HepG2 (cell line): Measurements from ENCODE around the gene CTSA. TPM values are rescaled to one million over a fixed set of nuclear protein-coding genes. Genes with fewer than 3 reads are reported as not detected.

Source experiments
- HNRNPLL ChIP-seq: fragments of 200-400 bp; formaldehyde crosslinking; IDR thresholded peaks from 2 replicates; pipeline ENCODE4 v1.6.1; 2017; ENCODE audit warnings: mild to moderate bottlenecking, low read depth, low read length; ENCODE audit not compliant: poor library complexity, severe bottlenecking
- KDM4B ChIP-seq: sonication (generic); formaldehyde crosslinking; IDR thresholded peaks from 2 replicates; pipeline ENCODE4 v1.4.0; 2020; ENCODE audit warnings: missing genetic modification reagents
- MAFF ChIP-seq: IDR thresholded peaks from 2 replicates; pipeline ENCODE4 v1.6.1; 2011; ENCODE audit warnings: low read depth, low read length, improper control_type of control experiment
- PAX8 ChIP-seq: sonication (generic); formaldehyde crosslinking; IDR thresholded peaks from 2 replicates; pipeline ENCODE4 v1.8.0; 2022; ENCODE audit warnings: mild to moderate bottlenecking, missing genetic modification reagents, borderline replicate concordance
- SETDB1 ChIP-seq: sonication (generic); formaldehyde crosslinking; IDR thresholded peaks from 2 replicates; pipeline ENCODE4 v1.5.1; 2020; ENCODE audit warnings: missing genetic modification reagents, mild to moderate bottlenecking, borderline replicate concordance
- ZNF121 ChIP-seq: sonication (generic); formaldehyde crosslinking; IDR thresholded peaks from 2 replicates; pipeline ENCODE4 v1.5.0; 2020; ENCODE audit warnings: mild to moderate bottlenecking, missing genetic modification reagents
- ZNF253 ChIP-seq: sonication (generic); formaldehyde crosslinking; IDR thresholded peaks from 2 replicates; pipeline ENCODE4 v1.8.0; 2022; ENCODE audit warnings: mild to moderate bottlenecking, missing genetic modification reagents, borderline replicate concordance
- ZNF350 ChIP-seq: sonication (generic); formaldehyde crosslinking; IDR thresholded peaks from 2 replicates; pipeline ENCODE4 v1.4.0; 2020; ENCODE audit warnings: mild to moderate bottlenecking, low read depth, missing genetic modification reagents, borderline replicate concordance
- ZNF558 ChIP-seq: sonication (generic); formaldehyde crosslinking; IDR thresholded peaks from 2 replicates; pipeline ENCODE4 v1.9.0; 2022; ENCODE audit warnings: mild to moderate bottlenecking, missing genetic modification reagents, borderline replicate concordance
- ZNF572 ChIP-seq: sonication (generic); formaldehyde crosslinking; IDR thresholded peaks from 2 replicates; pipeline ENCODE4 v1.5.1; 2020; ENCODE audit warnings: mild to moderate bottlenecking, missing genetic modification reagents
- ZNF713 ChIP-seq: sonication (generic); formaldehyde crosslinking; IDR thresholded peaks from 2 replicates; pipeline ENCODE4 v1.4.0; 2020; ENCODE audit warnings: mild to moderate bottlenecking, missing genetic modification reagents
- polyA plus RNA-seq, 8 experiments: library from polyadenylated mRNA; depleted of rRNA in 3 of 8; stranded (reverse) in 7 of 8; unstranded in 1 of 8; fragments of >200 nt; fragmentation: Illumina TruSeq in 4 of 8; extraction: Trizol in 4 of 8; gene quantifications; 2 replicates each; pipeline versions ENCODE4 v1.2.1 to v1.2.3, GENCODE V29; 2011 to 2016; ENCODE audit warnings: low read depth in 4 of 8, missing spikeins in 1 of 8, mixed read lengths in 1 of 8; ENCODE audit not compliant: insufficient read depth in 1 of 8
- total RNA-seq, 5 experiments: library from RNA; depleted of rRNA; stranded (reverse); fragments of >200 nt; fragmentation: Illumina TruSeq; extraction: Trizol; gene quantifications; 2 replicates each; pipeline ENCODE4 v1.2.3, GENCODE V29; 2016; ENCODE audit warnings: low read depth in 1 of 5
- TF ChIP-seq, protein P1 (sequence below), 2 experiments: sonication (generic) in 1 of 2; formaldehyde crosslinking in 1 of 2; IDR thresholded peaks; 2 replicates each; pipeline versions ENCODE4 v1.4.0 to v1.6.1; 2016 to 2020; ENCODE audit warnings: borderline replicate concordance in 1 of 2, low read depth in 1 of 2, mild to moderate bottlenecking in 1 of 2, missing genetic modification reagents in 1 of 2
- TF ChIP-seq, protein P2 (sequence below): sonication (generic); formaldehyde crosslinking; IDR thresholded peaks from 2 replicates; pipeline ENCODE4 v1.8.1; 2023; ENCODE audit warnings: missing genetic modification reagents, mild to moderate bottlenecking, borderline replicate concordance
- TF ChIP-seq, protein P3 (sequence below): fragments of 450-650 bp; IDR thresholded peaks from 2 replicates; pipeline ENCODE4 v1.6.1; 2016
- TF ChIP-seq, protein P4 (sequence below): IDR thresholded peaks from 2 replicates; pipeline ENCODE4 v1.6.1; 2018; ENCODE audit warnings: missing genetic modification reagents
- TF ChIP-seq, protein P5 (sequence below): sonication (generic); formaldehyde crosslinking; IDR thresholded peaks from 2 replicates; pipeline ENCODE4 v1.4.0; 2020; ENCODE audit warnings: low read depth, mild to moderate bottlenecking, missing genetic modification reagents
- TF ChIP-seq, protein P6 (sequence below): sonication (generic); formaldehyde crosslinking; IDR thresholded peaks from 2 replicates; pipeline ENCODE4 v1.5.0; 2020; ENCODE audit warnings: missing genetic modification reagents

Gene CTSA
- total and polyA plus RNA-seq, 2 of the 13 experiments (the other 11 are each of a cell fraction or from before 2014, with no cell fraction given): 202 to 231 TPM

DNA sequence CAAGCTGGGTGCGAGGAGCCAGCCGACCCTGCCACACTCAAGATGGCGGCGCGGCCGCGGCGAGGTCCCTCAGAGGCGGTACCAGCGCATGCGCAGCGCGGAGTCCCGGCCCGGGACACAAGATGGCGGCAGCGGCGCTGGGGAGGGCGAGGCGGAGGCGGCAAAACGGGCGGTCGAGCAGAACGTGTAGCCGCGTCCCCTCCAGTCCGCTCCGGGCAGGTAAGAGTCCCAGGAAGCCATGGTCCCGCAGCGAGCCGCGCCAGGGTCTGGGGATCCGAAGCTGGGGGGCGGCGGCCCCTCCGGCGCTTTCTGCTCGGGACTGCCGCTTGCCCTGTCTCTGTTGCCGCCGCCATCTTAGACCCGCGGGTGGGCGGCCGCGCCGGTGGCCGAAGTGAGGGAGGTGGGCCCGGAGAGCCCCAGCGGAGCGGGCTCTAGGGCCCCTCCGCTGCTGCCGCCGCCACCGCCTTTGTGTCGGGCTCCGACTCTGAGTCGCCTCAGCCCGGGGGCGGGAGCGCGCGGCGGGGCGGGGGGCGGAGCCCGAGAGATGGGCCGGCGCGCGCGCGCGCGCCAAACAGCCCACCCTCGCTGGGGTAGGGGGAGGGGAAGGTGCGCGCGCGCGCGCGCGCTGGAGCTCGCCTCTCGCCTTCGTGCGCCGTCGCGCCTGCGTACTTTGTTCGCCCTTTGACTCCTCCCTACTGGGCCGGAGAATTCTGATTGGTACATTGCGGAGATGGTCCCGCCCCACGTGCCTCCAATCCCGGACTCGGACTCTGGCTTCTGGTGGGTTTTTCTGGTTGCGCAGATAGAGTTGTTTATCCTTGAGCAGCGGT, 43.7 kb downstream of the CTSA start, which contains the start of gene PCIF1 (continued):
- TF ChIP-seq, protein P1, sequence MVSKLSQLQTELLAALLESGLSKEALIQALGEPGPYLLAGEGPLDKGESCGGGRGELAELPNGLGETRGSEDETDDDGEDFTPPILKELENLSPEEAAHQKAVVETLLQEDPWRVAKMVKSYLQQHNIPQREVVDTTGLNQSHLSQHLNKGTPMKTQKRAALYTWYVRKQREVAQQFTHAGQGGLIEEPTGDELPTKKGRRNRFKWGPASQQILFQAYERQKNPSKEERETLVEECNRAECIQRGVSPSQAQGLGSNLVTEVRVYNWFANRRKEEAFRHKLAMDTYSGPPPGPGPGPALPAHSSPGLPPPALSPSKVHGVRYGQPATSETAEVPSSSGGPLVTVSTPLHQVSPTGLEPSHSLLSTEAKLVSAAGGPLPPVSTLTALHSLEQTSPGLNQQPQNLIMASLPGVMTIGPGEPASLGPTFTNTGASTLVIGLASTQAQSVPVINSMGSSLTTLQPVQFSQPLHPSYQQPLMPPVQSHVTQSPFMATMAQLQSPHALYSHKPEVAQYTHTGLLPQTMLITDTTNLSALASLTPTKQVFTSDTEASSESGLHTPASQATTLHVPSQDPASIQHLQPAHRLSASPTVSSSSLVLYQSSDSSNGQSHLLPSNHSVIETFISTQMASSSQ (IDR thresholded peaks at IDR 0.05; ENCODE audit: low read depth): no peak
- TF ChIP-seq, protein P1 (CRISPR knock-in tag; IDR thresholded peaks at IDR 0.05; ENCODE audit: borderline replicate concordance): peak; percentile 62
- peak; percentile 62 for TF ChIP-seq ZNF253 (CRISPR knock-in tag)
- TF ChIP-seq ZNF572 (CRISPR knock-in tag): 0 out of 2 replicates have a peak, but pooled peaks have one; percentile 58
- TF ChIP-seq, protein P2, sequence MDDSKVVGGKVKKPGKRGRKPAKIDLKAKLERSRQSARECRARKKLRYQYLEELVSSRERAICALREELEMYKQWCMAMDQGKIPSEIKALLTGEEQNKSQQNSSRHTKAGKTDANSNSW (CRISPR knock-in tag): peak; percentile 68; the same call in 1 of the 2 replicates
- TF ChIP-seq MAFF: no peak
- 0 out of 2 replicates have a peak, but pooled peaks have one; percentile 22 for TF ChIP-seq ZNF558
- TF ChIP-seq ZNF713 (CRISPR knock-in tag): peak; percentile 85
- TF ChIP-seq ZNF121 (CRISPR knock-in tag): peak; percentile 66
- TF ChIP-seq, protein P3, sequence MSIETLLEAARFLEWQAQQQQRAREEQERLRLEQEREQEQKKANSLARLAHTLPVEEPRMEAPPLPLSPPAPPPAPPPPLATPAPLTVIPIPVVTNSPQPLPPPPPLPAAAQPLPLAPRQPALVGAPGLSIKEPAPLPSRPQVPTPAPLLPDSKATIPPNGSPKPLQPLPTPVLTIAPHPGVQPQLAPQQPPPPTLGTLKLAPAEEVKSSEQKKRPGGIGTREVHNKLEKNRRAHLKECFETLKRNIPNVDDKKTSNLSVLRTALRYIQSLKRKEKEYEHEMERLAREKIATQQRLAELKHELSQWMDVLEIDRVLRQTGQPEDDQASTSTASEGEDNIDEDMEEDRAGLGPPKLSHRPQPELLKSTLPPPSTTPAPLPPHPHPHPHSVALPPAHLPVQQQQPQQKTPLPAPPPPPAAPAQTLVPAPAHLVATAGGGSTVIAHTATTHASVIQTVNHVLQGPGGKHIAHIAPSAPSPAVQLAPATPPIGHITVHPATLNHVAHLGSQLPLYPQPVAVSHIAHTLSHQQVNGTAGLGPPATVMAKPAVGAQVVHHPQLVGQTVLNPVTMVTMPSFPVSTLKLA: peak; percentile 86
- TF ChIP-seq, protein P4, sequence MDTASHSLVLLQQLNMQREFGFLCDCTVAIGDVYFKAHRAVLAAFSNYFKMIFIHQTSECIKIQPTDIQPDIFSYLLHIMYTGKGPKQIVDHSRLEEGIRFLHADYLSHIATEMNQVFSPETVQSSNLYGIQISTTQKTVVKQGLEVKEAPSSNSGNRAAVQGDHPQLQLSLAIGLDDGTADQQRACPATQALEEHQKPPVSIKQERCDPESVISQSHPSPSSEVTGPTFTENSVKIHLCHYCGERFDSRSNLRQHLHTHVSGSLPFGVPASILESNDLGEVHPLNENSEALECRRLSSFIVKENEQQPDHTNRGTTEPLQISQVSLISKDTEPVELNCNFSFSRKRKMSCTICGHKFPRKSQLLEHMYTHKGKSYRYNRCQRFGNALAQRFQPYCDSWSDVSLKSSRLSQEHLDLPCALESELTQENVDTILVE (CRISPR knock-in tag): peak; percentile 80; the same call in 1 of the 2 replicates
- peak; percentile 75 for TF ChIP-seq HNRNPLL
- TF ChIP-seq SETDB1 (CRISPR knock-in tag): no peak
- TF ChIP-seq KDM4B: peak; percentile 90
- 0 out of 2 replicates have a peak, but pooled peaks have one; percentile 7 for TF ChIP-seq PAX8 (CRISPR knock-in tag)
- TF ChIP-seq, protein P5, sequence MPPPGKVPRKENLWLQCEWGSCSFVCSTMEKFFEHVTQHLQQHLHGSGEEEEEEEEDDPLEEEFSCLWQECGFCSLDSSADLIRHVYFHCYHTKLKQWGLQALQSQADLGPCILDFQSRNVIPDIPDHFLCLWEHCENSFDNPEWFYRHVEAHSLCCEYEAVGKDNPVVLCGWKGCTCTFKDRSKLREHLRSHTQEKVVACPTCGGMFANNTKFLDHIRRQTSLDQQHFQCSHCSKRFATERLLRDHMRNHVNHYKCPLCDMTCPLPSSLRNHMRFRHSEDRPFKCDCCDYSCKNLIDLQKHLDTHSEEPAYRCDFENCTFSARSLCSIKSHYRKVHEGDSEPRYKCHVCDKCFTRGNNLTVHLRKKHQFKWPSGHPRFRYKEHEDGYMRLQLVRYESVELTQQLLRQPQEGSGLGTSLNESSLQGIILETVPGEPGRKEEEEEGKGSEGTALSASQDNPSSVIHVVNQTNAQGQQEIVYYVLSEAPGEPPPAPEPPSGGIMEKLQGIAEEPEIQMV (CRISPR knock-in tag): no peak
- peak; percentile 95 for TF ChIP-seq ZNF350 (CRISPR knock-in tag)
- TF ChIP-seq, protein P6, sequence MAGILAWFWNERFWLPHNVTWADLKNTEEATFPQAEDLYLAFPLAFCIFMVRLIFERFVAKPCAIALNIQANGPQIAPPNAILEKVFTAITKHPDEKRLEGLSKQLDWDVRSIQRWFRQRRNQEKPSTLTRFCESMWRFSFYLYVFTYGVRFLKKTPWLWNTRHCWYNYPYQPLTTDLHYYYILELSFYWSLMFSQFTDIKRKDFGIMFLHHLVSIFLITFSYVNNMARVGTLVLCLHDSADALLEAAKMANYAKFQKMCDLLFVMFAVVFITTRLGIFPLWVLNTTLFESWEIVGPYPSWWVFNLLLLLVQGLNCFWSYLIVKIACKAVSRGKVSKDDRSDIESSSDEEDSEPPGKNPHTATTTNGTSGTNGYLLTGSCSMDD (CRISPR knock-in tag): 0 out of 2 replicates have a peak, but pooled peaks have one; percentile 57
